Kidney (tissue), 14 donors: Measurements from ENCODE around the gene CMTM5. TPM values are rescaled to one million over a fixed set of nuclear protein-coding genes. Genes with fewer than 3 reads are reported as not detected.
"Not testable (repeated sequence)": the region's sequence is repeated elsewhere in the genome, so short reads cannot be mapped to it uniquely, and the experiment has no call there.

ENCODE experiments used
- DNase-seq, 5 donors: peaks; one replicate each; pipeline ENCODE4 v3.0.0-alpha.2; 2013 to 2020
- FAIRE-seq: peaks from 2 replicates; lab custom pipeline; 2012; peaks lifted over from hg19 to GRCh38; lab: Jason Lieb, UNC
- H3K27ac ChIP-seq, 2 donors: one replicate each; pipeline ENCODE4 v1.7.0; 2013; ENCODE audit warnings: low read depth in 2 of 2, low read length in 2 of 2, inconsistent platforms in 1 of 2
- H3K27me3 ChIP-seq: one replicate; pipeline ENCODE4 v1.7.1; 2013; ENCODE audit warnings: low read length, inconsistent platforms; ENCODE audit not compliant: control insufficient read depth, insufficient read depth
- H3K36me3 ChIP-seq, 3 donors: one replicate each; pipeline versions ENCODE4 v1.7.0 to v1.7.1; 2013; ENCODE audit warnings: low read length in 3 of 3, control low read depth in 1 of 3, inconsistent platforms in 1 of 3; ENCODE audit not compliant: insufficient read depth in 3 of 3, control insufficient read depth in 2 of 3
- H3K4me1 ChIP-seq, 3 donors: one replicate each; pipeline versions ENCODE4 v1.7.0 to v1.7.1; 2013; ENCODE audit warnings: low read length in 3 of 3, inconsistent platforms in 1 of 3, low read depth in 1 of 3; ENCODE audit not compliant: control insufficient read depth in 2 of 3, insufficient read depth in 2 of 3
- H3K4me3 ChIP-seq, 3 donors: one replicate each; pipeline versions ENCODE4 v1.7.0 to v1.8.1; 2013; ENCODE audit warnings: low read length in 3 of 3, control low read depth in 1 of 3, inconsistent platforms in 1 of 3
- H3K9ac ChIP-seq, 3 donors: one replicate each; pipeline versions ENCODE4 v1.7.0 to v1.7.1; 2013; ENCODE audit warnings: low read length in 3 of 3, control low read depth in 1 of 3, inconsistent platforms in 1 of 3
- H3K9me3 ChIP-seq, 3 donors: one replicate each; pipeline versions ENCODE4 v1.7.0 to v1.7.1; 2013; ENCODE audit warnings: low read length in 3 of 3, control low read depth in 1 of 3, inconsistent platforms in 1 of 3; ENCODE audit not compliant: control insufficient read depth in 2 of 3, insufficient read depth in 1 of 3
- intact Hi-C: fragments of 100-400 bp; cut with DNase I; formaldehyde crosslinking; loops from one replicate; pipeline ENCODE4 v1.11.1; 2022
- polyA plus RNA-seq: library from polyadenylated mRNA; stranded (reverse); fragments of 350-450 nt; fragmentation: Illumina TruSeq; extraction: RNeasy Lipid Tissue Mini Kit (QIAGEN cat#74804); gene quantifications from one replicate; pipeline ENCODE4 v1.2.3, GENCODE V29; 2014; ENCODE audit warnings: low read depth, low replicate concordance; ENCODE audit not compliant: insufficient read depth
- total RNA-seq: library from RNA; stranded (reverse); fragmentation: NEBNext Ultra II Directional; extraction: Animal tissue kit (Norgen Biotek cat#: 25700); gene quantifications from one replicate; pipeline ENCODE4 v1.2.1, GENCODE V29; 2021
- TF ChIP-seq, protein P1 (sequence below): IDR thresholded peaks from 3 replicates; pipeline ENCODE4 v1.5.1; 2012; ENCODE audit warnings: mild to moderate bottlenecking, moderate library complexity, borderline replicate concordance; ENCODE audit not compliant: insufficient read depth; ENCODE audit errors: extremely low read depth
- donor health status: control.
- donor health status: control.
- donor health status: control.
- donor health status: control.
- donor health status: control.
- donor health status: DM: yes; HTN: yes; CAD: no.
- donor health status: Normal renal cell carcinoma (clear cell type).

CMTM5 gene
- total and polyA plus RNA-seq, 2 donors from 2014 or later, result 0.54 to 1.1 TPM

GRCh38 chr14:23387916-23388882 lies 11.4 kb downstream of the CMTM5 start:
- H3K4me3 ChIP-seq, result no peak overlapping the region
- DNase-seq (no peak), FAIRE-seq (no peak)
- H3K27ac ChIP-seq, result no peak overlapping the region
- no peaks in the 10 kb centered on the region for H3K36me3 ChIP-seq
- TF ChIP-seq, protein P1, sequence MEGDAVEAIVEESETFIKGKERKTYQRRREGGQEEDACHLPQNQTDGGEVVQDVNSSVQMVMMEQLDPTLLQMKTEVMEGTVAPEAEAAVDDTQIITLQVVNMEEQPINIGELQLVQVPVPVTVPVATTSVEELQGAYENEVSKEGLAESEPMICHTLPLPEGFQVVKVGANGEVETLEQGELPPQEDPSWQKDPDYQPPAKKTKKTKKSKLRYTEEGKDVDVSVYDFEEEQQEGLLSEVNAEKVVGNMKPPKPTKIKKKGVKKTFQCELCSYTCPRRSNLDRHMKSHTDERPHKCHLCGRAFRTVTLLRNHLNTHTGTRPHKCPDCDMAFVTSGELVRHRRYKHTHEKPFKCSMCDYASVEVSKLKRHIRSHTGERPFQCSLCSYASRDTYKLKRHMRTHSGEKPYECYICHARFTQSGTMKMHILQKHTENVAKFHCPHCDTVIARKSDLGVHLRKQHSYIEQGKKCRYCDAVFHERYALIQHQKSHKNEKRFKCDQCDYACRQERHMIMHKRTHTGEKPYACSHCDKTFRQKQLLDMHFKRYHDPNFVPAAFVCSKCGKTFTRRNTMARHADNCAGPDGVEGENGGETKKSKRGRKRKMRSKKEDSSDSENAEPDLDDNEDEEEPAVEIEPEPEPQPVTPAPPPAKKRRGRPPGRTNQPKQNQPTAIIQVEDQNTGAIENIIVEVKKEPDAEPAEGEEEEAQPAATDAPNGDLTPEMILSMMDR, result no peak
- H3K27me3 ChIP-seq, result no peaks in the 10 kb centered on the region
- no peaks in the 10 kb centered on the region for H3K4me1 ChIP-seq
- intact Hi-C loops, result no loop called here
- no peaks in the 10 kb centered on the region for H3K9me3 ChIP-seq
- no peak overlapping the region for H3K9ac ChIP-seq

DNA sequence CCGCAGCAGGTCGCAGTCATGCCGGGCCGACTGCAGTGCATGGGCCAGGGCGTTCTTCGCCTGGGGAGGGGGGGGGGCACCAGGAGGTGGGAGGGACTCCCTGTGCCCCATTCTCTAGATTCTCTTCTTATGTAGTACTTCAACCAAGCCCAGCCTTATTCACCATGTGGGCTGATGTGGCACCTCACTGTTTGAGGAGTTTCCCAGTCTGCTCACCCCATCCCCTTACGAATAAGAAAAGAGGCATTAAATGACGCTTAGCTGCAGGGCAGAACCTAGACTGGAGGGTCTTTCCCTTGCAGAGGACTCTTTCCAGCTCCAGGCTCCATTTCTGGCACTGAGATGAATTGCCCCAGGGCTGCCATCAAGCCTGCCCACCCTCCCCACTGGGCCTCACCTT lies 12.2 kb downstream of the CMTM5 start:
- TF ChIP-seq, protein P1, result no peak
- no peak for FAIRE-seq
- Histone ChIP-seq H3K9ac (no peak overlapping the region), H3K4me3 (no peak overlapping the region), H3K4me1 (no peaks in the 10 kb centered on the region), H3K9me3 (no peaks in the 10 kb centered on the region), H3K36me3 (no peaks in the 10 kb centered on the region), H3K27me3 (no peaks in the 10 kb centered on the region), H3K27ac (no peak overlapping the region)
- intact Hi-C loops, result no loop called here
- no peak for DNase-seq

GRCh38 chr14:23389396-23389795 lies 12.6 kb downstream of the CMTM5 start:
- intact Hi-C loops, result no loop called here
- DNase-seq, result no peak
- Histone ChIP-seq H3K27me3 (no peaks in the 10 kb centered on the region), H3K9me3 (no peaks in the 10 kb centered on the region), H3K36me3 (no peaks in the 10 kb centered on the region), H3K9ac (no peak overlapping the region), H3K27ac (no peak overlapping the region), H3K4me1 (no peaks in the 10 kb centered on the region), H3K4me3 (no peak overlapping the region)
- TF ChIP-seq, protein P1, result no peak
- no peak for FAIRE-seq

DNA sequence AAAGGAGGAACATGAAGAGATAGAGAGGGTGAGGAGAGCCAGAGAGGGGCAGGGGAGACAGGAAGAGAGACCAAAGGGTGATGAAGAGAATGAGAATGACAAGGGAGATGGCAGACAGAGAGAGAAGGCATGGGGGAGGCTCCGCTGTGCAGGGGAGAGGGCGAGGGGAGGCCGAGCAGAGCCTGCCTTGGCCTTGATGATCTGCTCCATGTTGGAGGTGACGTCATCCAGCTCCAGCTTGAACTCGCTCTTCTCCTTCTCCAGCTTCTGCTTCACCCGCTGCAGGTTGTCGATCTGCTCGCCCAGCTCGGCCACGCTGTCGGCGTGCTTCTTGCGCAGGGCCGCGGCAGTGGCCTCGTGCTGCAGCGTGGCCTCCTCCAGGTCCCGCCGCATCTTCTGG lies 13.0 kb downstream of the CMTM5 start:
- FAIRE-seq, H3K36me3 ChIP-seq, H3K9me3 ChIP-seq, DNase-seq, H3K4me3 ChIP-seq, H3K27ac ChIP-seq, H3K9ac ChIP-seq, H3K4me1 ChIP-seq, H3K27me3 ChIP-seq, intact Hi-C loops: not testable (repeated sequence)
